GM10847 (cell line): Measurements from ENCODE around the gene LCNL1.

Source experiments
- POLR2A ChIP-seq: IDR thresholded peaks from 2 replicates; pipeline ENCODE4 v1.6.1; 2011; ENCODE audit not compliant: insufficient read length; ENCODE audit errors: extremely low read depth

LCNL1 gene

DNA sequence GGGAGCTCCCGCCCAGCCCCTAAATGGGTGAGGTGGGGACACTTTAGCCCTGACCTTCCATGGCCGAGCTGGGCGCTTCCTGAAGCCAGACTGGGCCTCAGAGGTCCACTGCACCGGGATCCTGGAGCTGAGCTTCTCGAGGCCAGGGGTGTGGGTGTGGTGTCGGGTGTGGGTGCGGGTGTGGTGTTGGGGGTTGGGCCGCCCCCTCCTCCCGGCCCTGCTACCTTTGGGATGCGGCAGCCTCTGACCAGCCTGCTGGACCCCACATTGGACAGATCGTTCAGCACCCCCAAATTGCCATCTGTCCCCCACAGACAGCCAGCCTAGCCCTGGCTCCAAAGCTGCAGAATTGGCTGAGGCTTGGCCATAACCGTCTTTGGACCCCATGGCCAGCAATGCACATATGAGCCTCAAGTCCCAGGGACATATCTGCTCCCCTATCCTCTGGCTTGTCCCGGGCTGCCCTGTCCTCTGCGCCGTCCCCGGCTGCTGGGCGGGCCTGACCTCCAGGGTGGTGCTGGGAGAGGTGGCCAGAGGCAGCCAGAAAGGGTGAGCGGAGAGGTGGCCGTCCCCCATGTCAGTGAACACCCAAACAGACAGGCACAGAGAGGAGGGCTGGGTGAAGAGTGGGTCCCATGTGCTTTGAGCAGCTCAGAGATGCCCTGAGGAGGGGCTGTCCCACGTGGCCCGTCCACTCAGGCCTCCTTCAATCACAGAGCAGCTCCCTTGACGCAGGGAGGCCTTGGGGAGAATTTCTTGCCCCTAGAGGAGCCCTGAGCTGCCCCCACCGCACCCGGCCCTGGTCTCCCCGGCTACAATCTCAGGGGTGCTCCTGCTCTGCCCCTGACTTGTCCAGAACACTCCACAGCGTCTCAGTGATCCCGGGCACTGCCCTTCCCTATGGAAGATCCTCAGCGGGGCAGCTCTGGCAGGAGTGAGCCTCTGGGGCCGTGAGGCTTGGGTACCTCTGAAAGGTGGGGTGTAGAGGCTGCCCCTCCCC lies 8.9 kb upstream of the LCNL1 start:
- no peak for TF ChIP-seq POLR2A

DNA sequence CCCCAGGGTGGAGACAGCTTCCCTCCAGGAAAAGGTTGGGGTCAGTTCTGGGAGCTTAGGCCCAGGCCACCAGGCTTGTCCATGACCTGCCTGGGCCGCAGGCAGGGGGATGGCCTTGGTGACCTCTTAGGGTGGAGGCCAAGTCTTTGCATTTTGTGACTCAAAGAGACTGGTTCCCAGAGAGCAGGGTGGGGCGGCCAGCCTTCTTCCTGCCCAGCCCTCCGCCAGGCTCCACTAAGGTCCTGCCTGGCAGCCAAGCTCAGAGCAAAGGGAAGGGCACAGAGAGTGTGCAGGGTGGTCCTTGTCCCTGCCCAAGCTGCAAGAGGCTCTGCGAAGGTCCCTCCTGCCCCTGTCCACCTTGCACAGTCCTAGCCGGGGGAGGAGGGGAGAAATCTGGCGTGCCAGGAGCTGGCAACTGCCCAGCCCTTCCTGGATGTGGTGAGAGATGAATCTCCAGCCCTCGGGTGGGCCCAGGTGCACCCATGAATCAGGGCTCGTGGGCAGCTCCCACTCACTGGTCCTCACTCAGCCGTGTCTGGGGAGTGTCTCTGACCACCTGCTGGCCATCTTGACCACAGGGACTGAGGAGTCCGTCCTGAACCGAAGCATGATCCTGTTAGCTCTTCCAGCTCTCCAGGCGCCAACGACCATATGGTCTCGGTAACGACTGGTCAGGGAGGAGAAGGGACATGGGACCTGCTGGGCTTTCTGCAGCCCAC lies 7.8 kb upstream of the LCNL1 start:
- no peak for TF ChIP-seq POLR2A

DNA sequence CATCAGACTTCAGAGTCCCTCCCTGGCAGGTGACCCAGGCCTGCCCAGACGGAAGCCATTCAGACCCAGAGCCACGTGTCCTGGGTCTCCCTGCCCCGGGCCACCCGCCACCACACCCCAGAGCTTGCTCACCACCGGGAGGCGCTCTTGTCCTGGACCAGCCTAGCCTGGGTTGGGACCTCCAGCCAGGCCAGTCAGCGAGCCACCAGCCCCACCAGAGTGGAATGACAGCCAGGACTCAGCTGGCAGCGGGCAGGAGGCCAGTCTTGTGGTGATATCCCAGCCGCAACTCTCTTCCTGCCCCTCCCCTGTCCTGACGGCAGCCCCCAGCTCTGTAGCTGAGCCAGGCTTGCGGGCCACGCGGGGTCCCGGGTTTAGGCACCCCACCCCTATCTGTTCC lies 7.1 kb upstream of the LCNL1 start:
- TF ChIP-seq POLR2A: no peak

DNA sequence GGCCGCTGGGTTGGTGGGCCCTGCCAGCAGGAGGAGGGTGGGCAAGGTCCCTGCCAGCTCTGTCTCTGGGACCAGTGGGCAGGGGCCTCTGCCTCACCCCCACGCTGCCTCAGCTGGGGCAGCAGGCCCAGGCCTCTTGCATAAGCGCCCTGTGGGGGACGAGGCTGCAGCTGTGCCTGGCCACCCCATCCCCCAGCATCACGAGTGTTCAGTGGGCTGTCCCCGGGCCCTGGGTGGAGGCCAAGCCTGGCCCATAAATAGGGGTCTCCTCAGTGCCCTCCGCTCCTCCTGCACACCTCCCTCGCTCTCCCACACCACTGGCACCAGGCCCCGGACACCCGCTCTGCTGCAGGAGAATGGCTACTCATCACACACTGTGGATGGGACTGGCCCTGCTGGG lies 5.6 kb upstream of the LCNL1 start, which contains the start of gene PTGDS:
Gene PTGDS (plus strand): TSS at position 282 of the 400 bp plus-strand sequence. CDS start 75 bp downstream, at position 357.
- no peak for TF ChIP-seq POLR2A

DNA sequence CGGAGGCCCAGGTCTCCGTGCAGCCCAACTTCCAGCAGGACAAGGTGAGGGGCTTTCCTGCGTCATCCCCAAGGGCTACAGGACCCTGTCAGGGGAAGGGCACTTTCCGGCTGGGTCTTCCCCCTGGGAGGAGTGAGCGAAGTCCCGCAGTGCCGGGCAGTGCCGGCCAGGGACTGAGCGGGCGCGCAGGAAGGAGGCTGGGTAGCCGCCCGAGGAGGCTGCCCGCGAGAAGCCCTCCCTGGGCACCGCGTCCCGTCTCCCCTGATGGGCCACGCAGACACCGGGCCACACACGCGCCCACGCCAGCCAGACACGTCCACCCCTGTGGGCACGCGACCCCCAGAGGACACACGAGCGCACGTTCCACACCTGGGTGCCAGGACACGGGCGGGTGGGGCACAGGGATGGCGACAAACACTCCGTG lies 5.1 kb upstream of the LCNL1 start:
- no peak for TF ChIP-seq POLR2A

DNA sequence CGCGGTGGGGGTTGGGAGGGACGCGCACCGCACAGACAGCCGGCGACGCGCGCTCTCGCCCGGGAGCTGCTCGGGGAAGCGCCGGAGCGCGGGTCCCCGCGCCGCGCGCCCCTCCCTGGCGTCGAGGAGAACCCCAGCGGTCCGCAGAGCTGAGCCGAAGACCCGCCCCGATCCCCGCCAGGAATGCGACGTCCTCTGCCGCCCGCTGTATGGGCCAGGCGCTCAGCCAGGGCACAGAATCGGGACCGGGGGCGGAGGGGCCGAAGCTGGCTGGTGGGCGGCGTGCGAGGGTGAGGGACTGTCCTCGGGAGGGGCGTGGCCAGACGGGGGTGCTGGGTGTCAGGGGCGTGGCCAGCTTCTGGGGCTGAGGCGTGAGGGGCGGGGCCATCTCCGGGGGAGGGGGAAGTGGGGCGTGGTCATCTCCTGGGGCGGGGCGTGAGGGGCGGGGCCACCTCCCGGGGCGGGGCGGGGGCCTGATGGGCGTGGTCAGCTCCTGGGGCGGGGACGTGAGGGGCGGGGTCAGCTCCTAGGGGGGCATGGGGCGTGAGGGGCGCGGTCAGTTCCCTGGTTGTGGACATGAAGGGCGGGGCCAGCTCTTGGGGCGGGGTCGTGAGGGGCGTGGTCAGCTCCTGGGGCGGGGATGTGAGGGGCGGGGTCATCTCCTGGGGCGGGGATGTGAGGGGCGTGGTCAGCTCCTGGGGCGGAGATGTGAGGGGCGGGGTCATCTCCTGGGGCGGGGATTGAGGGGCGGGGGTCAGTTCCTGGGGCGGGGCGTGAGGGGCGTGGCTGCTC lies 4.5 kb upstream of the LCNL1 start:
- no peak for TF ChIP-seq POLR2A

DNA sequence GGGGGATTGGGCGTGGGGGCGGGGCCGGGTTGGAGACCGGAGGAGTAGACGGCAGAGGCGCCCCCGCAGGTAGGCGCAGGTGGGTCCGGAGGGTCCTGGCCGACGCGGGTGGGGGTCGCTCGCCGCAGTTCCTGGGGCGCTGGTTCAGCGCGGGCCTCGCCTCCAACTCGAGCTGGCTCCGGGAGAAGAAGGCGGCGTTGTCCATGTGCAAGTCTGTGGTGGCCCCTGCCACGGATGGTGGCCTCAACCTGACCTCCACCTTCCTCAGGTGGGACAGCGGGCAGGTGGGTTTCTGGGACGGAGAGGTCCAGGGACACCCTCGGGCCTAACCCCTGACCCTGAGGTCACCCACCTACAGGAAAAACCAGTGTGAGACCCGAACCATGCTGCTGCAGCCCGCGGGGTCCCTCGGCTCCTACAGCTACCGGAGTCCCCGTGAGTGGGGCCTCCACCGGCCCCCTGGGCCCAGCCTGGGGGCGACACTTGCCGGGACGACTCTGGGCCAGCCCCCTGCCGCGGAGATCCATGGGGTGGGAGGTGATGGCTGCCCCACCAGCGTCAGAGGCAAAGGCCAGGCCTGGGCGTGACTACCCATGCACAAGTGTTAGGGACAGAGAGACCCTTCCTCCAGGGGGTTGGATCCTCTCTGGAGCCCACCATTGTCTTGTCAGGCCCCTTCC lies 3.8 kb upstream of the LCNL1 start:
- TF ChIP-seq POLR2A: no peak

DNA sequence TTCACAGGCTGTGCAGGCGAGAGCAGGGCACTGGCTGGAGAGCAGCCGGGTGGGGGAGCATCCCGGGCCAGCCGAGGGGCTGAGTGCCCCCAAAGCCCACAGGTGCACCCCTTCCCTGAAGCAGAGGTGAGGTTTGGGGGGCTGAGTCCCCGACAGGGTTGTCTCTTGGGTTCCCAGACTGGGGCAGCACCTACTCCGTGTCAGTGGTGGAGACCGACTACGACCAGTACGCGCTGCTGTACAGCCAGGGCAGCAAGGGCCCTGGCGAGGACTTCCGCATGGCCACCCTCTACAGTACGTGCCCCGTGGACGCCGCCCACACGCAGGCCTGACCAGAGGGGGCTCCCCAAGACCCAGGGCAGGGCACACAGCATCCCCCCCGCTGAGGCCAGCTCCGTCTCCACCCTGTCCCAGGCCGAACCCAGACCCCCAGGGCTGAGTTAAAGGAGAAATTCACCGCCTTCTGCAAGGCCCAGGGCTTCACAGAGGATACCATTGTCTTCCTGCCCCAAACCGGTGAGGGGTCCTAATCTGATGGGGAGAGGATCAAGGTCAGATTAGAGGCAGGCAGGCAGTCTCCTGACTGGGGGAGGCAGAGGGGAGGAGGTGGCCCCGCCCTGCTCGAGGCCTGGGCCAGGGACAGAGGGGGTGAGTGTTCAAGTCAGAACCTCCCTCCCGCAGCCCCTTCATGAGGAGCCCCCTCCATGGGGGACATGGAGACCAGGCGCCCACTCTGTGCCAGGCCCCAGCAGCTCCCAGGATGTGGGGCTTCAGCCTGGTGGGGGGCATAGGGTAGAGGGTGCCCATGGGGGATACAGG lies 2.8 kb upstream of the LCNL1 start:
- TF ChIP-seq POLR2A: no peak

DNA sequence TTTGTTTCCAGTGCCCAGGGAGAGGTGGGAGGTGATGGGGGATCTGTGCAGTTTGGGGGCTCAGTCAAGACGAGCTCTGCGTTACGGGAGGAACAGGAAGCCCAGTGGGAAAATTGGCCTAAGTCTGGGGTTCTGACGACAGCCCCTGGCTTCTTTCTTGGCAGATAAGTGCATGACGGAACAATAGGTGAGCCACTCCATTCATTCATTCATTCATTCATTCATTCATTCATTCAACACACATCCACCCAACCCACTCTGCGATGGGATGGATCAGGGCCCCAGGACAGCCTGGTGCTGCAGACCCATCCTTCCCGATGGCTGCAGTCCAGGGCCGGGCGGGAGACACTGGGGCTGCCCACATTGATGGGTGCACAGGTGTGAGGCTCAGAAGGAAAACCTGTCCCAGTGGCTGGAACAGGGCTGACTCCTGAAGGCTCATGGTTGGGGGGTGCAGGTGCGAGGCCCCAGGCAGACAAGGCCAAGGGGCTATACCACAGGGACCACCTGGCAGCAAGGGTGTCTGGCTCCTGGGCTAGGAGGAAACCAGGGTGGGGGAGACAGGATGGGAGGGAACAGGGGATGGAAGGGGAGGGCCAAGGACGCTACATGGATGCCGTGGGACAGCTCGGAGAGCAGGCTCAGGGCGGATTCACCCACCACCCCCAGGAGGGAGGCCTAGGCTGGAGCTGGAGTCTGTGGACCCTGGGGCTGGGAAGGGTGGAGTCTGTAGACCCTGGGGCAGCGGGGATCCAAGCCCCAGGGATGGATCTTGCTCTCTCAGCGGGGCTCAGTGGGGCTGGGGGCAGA lies 1.9 kb upstream of the LCNL1 start:
- TF ChIP-seq POLR2A: no peak

DNA sequence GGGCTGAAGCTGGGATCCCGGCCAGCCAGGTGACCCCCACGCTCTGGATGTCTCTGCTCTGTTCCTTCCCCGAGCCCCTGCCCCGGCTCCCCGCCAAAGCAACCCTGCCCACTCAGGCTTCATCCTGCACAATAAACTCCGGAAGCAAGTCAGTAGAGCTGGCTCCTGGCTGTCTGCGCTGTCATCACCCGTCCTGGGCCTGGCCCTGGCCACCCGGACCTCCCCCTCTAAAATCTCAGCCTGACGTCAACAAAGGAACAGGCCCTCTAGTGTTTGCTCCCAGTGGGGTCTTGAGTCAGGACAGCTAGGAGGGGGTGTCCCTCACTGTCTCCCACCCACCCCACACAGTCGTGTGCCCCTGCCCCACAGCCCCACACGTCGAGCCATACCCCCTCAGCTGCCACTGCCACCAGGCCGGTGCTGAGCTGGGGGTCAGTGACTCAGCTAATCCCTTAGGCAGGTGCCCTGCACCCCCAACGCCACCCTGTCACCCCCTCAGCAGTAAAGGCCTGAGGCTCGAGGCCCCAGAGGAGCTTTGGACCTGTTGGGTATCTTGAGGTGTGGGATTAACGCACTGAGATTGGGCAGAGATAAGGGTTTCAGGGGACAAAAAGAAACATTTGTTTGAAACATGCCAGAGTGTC lies 1.1 kb upstream of the LCNL1 start:
- TF ChIP-seq POLR2A: no peak

DNA sequence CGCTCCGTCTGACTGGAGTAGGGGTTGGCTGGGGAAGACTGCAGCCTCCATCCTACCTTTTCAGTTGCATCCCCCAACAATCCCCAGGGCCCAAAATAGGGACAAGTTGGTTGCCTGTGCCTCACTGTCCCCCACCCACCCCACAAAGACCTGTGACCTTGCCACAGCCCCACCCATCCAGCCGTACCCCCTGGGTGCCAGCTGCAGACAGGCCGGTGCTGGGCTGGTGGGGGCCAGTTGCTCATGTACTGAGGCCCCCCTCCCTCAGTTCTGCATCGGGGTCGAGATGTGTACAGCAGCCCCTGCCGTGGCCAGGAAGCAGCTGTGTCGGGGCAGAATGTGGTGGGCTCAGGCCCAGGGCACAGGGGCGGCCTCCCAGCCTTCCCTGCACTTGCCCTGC lies 374 bp downstream of the LCNL1 start:
- TF ChIP-seq POLR2A: no peak

DNA sequence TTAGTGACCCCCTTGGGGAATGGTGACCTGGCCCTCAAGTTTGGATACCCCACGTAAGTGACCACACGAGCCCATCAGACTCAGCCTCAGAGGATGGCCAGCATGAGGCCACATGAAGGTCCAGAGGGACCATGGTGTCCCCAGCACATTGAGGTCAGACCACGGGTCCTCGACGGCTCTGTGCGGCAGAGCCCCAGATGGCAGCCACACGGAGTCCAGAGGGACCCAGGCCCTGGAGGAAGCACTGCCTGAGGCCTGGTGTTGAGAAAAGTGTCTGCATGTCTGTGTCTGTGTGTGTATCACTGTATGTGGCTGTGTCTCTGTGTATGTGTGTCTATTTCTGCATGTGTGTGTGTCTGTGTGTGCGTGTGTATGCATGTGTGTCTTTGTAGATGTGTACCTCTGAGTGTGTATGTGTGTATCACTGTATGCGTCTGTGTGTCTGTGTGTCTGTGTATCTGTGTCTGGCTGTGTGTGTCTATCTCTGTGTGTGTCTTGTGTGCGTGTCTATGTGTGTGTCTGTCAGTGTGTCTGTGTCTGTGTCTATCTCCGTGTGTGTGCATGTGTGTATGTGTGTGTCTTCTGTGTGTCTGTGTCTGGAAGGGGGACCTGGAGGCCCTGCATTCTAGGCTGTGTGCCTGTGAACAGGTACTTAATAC lies 992 bp downstream of the LCNL1 start:
- no peak for TF ChIP-seq POLR2A
